M059J (cell line): ENCODE measurements around the gene ACAA1. TPM values are rescaled to one million over a fixed set of nuclear protein-coding genes. Genes with fewer than 3 reads are reported as not detected.
"Not testable (repeated sequence)": the region's sequence is repeated elsewhere in the genome, so short reads cannot be mapped to it uniquely, and the experiment has no call there.

Source experiments
- DNase-seq: peaks from one replicate; pipeline ENCODE4 v3.0.0-alpha.2; 2012; ENCODE audit warnings: low read depth
- total RNA-seq: library from RNA; depleted of rRNA; stranded (reverse); fragments of >200 nt; shearing (Covaris generic); gene quantifications from 2 replicates; pipeline ENCODE4 v1.2.3, GENCODE V29; 2014

Gene ACAA1
- total RNA-seq, 1 experiment from 2014 or later = 13.2 TPM

DNA sequence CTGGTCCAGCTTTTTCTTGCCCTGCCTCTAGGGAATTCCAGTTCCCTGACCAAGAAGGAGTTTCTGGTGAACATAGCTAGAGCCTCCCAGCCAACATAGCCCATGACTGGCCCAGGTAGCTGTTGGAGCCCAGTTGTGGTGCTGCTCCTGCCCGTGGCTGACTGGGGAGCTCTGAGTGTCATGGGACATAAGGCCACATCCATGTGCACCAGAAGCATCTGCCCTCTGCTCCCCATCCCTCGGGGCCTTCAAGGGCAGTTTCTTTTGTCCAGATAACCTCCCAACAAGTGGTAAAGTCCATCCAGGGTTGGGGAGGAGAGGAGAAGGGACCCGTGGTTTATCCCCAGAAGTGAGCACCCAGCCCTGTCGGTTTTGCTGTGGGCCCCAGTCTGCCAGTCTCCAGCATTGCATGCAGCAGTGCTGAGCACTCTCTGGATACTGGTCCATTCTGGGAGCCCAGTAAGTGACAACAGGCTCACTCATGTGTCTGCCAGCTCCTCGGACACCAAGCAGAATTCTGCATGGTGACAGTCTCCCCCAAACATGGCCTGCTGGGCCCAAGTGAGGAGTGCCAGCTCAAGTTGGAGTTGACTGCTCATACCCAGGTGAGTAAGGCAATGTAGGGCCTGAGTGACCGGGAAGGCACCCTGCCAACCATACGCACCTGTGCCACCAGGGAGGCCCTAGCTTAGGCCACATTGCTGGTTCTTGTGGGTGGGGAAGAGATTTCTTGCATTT lies 28.8 kb downstream of the ACAA1 start:
- DNase-seq = no peak

DNA sequence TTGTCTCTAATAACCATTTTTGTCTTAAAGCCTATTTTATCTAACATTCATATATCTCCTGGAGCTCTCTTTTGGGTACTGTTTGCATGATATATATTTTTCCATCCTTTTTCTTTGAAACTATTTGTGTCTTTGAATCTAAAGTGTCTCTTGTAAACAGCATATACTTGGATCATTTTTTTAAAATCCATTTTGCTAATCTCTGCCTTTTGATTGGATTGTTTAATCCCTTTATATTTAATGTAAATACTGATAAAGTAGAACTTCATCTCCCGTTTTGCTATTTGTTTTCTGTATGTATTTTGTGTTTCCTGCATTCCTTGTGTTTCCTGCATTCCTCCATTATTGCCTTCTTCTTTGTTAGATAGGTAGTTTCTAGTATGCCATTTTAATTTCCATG lies 31.4 kb downstream of the ACAA1 start:
- DNase-seq = no peak

DNA sequence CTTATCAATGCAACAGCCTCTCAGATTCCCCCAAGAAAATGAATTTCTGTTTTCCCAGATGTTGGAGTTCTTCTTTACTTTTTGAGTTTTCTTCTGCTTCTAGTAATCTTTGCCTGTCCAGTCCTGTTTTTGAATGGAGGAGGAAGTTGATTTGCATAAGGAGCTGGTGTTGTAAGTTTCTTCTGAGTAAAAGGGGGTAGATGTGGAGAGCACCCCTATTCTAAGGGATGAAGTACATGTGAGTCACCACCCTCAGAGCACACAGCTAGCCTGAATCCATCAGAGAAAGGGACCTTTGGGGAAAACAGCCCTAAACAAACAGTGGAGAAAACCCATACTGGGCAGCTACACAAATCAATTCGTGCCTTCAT lies 34.5 kb downstream of the ACAA1 start:
- DNase-seq = no peak

DNA sequence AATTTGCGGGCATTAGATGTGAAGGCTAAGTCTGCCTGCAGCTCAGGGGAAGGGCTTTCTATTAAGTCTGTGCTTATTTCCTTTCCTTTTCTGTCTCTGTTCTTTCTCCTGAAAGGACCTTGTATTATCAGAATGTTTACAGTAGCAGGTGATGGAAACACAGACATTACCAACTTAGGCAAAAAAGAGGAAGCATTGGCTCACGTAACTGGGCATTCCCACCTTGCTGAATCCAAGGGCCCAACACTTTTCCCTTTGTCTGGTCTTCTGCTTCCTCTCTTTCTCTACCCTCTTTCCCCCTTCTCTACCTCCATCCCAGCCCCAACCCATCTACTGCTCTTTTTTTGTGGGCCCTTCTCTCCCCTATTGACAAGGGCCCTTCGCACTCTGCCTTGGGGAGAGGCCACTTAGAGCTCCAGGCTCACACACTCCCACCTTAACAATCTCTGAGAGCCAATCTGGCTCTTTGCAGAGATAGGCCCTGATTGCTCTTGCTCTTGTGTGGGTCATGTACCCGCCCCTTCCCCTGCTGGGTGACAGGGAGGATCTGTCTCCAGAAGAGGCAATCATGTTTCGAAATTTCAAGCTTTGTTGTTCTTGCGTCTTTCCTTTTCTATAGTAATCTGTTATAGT lies 35.0 kb downstream of the ACAA1 start:
- DNase-seq = no peak

DNA sequence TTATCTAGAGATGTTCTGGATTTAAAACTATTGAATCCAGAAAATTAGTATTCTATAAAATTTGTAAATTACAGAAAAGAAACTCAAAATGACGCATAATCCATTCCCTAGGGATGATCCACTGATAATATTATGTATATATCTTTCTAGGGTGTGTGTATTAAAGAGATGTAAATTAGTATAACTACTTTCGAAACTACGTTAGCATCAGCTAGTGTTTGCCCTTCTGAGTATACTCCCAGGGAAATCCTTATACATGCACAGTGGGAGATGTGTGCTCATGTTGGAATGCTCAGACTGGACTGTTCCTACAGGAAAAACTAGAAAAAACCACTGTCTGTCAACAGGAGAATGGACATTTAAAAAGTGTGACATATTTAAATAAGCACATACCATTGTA lies 36.4 kb downstream of the ACAA1 start:
- no peak for DNase-seq

DNA sequence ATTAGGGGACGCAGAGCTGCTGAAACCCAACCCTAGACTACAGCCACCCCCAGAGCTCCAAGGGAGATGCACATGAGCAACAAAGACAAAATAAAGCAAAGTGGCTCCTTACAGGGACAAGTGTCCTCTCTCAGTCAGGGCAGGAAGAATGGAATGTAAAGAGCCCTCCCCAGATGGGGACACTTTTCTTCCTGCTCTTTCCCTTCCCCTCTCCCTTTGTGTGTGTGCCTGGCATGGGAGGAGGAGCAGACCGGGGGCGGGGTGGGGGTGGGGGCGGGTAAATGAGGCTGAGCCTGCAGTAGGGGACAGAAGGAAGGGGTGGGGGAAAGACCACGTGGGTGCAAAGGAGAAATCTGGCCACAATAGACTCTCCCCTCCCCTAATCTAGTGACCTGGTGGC lies 37.4 kb downstream of the ACAA1 start:
- no peak for DNase-seq

DNA sequence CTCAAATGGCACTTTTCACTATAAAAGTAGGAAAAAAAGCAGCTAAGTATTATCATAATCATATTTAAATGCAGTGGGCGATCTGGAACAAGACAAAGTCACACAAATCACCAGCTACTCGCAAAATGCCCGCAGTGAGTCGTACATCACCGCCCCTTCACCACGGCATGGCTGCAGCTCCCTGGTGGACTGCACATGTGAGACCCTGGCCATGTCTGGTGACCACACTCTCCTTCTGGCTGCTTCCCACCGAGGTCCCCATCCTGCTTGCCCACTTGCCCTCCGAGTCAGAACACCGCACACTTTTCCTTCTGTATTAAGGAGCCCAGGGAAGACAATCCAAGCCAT lies 38.6 kb downstream of the ACAA1 start:
- DNase-seq = no peak

DNA sequence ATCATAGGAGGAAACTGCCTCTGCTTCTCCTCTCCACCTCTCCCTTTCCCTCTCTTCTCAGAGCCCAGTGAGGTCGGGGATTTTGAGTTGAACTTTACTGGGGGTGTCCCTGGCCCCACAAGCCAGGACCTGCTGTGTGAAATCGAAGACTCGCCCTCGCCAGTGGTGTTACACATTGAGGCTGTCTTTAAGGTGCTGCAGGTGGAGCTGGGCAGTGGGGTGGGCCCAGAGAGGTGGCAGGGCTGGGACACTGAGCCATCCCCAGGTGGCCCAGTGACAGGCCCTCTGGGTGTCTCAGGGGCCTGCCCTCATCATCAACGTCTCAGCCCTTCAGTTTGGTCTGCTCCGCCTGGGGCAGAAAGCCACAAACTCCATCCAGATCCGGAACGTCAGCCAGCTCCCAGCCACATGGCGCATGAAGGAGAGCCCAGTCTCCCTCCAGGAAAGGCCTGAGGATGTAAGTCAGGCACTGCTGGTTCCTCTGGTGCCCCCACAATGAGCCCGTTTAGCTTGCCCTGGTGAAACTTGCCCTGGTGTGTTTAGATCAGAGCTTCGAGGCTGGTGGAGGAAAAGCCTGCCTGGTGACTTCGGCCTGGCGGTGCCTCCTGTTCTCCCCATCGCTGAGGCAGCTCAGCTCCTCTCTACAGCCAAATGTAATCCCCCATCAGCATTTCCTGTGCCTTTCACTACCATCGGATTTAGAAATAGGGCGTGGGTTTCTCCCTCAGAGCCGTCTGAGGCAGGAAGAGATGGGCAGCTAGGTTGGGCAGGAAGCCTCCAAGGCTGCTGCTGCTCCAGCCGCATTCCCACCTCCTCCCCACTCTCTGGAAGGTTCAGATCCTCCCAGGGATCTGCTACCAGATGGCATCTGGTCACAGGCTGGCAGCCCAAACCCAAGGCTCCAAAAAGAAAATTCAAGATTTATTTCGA lies 39.2 kb downstream of the ACAA1 start:
- DNase-seq = no peak

DNA sequence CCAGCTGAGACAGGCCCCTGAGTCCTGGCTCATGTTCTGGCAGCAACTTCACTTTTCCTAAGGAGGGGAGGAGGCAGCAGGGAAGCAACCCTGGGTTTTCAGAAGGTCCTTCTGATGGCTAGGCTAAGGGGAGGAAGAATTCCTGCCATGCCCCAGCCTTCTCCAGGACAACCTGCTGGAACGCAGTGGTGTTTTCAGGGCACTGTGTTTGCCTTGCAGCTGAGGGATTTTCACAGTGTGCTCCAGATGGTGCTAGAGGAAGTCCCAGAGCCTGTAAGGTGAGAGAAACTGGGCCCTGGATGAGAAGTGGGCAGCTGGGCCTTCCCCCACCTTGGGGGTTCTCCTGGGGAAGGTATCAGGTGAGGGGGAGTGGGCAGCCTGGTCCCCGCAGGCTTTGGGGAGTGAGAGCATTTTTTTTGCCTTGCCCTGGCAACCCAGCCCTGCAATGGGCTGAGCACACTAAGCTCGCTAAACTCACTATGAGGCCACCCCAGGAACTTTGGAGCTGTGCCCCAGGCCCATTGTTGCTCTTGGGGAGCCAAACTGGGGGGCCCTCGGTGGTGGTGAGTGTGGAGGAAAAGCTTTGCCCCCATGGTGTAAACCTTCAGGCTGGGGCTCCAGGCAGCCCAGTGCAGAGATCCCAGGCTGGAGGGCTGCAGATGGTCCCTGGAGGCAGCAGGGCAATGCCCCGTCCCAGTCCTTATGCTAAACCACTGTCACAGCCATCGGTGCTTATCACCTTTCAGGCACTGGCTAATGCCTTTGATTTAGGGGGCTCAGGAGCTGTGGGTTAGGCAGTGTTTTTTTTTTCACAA lies 41.1 kb downstream of the ACAA1 start:
- DNase-seq = no peak

DNA sequence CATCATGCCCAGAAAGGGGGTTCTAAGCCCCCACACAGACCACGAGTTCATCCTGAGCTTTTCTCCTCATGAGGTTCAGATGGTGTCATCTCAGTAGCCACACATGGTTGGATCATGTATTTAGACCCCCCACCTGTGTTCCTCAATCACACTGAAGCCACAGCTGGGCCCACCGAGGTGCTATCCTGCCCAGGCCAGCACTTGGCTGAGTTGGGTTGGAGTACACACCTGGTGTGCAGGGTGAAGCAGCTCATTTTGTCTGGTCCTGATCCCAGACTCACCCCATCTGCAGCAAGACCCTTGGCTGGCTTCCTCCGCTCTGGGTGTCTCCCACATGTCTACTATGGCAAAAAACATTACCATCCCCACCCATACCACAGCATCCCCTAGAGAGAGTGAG lies 41.9 kb downstream of the ACAA1 start:
- DNase-seq = no peak

DNA sequence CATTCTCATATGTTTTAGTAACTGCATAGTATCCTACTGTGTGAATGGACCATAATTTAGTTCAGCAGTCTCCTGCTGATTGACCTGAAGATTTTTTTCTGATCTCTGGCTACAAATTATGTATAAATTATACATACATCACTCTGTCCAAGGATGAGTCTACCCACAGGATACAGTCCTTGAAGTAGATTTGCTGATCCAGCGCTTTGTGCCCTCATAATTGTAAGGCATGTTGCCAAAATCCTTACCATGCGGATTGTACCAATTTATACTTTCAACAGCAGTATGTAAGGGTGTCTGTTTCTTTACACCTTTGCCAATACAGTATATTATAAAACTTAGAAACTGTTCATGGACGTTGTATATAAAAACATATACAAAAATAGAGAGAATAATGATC lies 46.5 kb downstream of the ACAA1 start:
- no peak for DNase-seq

DNA sequence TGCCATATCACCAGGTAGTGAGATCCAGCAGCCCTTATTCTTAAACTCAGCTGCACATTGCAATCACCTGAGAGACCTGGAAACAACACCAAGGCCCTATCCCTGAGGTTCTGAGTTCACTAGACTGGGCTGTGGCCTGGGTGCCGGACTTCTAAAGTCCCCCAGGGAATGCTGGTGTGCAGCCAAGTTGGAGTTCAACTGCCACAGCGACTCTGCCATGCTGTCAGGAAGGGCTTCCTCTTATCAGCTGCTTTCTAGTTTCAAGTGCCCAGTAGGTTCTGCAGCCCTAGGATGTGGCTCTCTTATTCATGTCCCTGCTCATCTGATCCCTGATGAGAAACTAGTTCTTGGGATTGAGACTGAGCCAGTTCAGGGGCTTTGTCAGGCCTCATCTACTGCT lies 47.8 kb downstream of the ACAA1 start:
- no peak for DNase-seq

DNA sequence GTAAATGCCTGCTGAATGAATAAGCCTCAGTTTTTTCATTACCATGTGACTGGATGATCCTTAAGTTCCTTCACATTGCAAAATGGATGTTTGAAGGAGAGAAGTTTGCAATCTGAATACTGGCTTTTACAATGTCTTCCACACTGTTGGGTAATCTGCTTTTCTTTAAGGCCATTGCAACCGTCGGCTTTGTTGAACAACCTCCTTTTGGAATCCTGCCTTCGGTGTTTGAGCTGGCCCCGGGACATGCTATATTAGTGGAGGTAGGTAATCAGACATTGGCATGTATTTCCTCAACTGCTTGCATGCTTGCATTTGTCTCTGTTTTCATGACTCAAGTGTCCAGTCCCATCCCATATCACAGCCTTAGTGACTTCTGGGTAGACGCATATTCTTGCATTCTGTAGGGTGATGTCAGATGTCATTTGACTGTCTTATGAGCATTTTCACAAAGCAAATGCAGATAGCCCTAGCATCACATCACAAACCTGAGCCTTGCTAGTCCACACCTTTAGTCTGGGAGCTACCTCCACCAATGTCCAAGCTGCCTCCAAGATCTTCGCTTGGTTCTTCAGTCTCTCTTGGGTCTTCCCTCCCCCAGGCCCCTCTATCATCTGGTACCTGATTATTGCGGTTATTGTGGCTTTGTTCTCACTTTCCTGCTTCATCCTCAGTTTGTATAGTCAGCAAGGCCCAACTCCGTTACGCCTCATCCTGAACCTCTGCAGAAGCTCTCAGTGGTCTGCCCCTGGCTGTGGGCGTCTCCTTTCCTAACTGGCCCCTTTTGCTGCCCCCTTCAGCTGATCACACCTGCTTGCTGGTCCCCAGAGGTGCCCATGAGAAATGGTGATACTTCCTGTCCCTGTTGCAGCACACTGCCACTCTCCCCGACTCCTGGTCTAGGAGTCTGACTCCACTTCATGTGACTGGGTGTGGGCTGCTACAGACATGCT lies 48.5 kb downstream of the ACAA1 start:
- no peak for DNase-seq

DNA sequence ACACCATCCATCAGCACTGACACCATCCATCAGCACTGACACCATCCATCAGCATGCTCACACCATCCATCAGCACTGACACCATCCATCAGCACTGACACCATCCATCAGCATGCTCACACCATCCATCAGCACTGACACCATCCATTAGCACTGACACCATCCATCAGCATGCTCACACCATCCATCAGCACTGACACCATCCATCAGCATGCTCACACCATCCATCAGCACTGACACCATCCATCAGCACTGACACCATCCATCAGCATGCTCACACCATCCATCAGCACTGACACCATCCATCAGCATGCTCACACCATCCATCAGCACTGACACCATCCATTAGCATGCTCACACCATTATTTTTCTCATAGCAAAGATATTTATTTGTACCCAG lies 49.6 kb downstream of the ACAA1 start:
- DNase-seq = not testable (repeated sequence)

DNA sequence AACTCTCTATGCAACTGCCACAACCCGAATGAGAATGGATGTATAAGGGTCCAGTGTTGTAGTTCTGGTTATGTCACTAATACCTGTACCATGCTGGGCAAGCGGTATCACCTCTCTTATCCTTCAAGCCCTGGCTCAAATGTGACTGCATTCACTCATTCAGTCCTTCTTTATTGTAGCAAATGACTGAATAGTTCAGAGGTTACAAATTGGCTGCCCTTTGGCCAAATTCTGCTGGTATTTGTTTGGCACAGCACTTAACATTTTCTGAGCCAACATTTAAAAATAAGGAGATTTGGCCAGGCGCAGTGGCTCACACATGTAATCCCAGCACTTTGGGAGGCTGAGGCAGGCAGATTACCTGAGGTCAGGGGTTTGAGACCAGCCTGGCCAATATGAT lies 50.4 kb downstream of the ACAA1 start:
- DNase-seq = no peak

DNA sequence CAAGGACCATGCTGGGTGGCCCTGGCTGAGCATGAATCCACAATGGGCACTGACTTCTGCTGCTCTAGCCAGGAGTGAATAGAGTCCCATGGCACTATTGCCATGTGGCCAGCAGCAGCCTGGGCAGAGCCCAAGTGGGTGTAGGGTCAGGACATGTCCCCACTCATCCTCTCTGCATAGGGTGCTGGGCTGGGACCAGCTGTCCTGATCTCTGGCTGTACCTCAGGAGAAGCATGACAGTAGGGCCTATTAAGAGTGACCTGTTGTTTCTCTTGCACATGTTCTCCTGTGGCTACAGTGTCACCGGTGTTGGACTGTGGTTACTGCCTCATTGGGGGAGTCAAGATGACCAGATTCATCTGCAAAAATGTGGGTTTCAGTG lies 51.0 kb downstream of the ACAA1 start:
- no peak for DNase-seq

DNA sequence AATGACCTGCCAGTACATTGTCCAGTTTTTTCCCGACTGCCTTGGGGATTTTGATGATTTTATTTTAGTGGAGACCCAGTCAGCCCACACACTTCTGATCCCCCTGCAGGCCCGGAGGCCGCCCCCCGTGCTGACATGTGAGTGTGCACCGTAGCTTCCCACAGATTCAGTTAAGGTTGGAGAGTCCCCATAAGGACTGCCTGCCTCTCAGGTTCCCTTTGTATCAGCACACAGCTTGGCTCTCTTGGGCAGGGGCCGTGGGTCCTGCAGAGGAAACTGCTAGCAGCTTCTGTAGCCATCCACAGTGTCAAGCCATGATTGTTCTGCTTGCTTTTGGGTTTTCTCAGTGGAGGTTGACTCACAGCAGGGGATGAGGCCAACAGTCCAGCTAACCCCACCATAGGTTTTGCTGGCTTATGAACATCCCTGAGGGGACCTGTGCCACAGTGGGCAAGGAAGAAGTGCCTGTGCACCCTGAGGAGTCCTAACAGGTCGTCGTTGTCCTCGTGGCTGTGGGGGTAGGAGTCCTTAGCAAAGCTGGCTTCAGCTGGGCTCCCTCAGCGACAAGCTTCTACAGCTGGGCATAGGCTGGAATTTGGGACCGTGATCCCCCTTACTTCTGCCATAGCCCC lies 51.5 kb downstream of the ACAA1 start:
- no peak for DNase-seq

DNA sequence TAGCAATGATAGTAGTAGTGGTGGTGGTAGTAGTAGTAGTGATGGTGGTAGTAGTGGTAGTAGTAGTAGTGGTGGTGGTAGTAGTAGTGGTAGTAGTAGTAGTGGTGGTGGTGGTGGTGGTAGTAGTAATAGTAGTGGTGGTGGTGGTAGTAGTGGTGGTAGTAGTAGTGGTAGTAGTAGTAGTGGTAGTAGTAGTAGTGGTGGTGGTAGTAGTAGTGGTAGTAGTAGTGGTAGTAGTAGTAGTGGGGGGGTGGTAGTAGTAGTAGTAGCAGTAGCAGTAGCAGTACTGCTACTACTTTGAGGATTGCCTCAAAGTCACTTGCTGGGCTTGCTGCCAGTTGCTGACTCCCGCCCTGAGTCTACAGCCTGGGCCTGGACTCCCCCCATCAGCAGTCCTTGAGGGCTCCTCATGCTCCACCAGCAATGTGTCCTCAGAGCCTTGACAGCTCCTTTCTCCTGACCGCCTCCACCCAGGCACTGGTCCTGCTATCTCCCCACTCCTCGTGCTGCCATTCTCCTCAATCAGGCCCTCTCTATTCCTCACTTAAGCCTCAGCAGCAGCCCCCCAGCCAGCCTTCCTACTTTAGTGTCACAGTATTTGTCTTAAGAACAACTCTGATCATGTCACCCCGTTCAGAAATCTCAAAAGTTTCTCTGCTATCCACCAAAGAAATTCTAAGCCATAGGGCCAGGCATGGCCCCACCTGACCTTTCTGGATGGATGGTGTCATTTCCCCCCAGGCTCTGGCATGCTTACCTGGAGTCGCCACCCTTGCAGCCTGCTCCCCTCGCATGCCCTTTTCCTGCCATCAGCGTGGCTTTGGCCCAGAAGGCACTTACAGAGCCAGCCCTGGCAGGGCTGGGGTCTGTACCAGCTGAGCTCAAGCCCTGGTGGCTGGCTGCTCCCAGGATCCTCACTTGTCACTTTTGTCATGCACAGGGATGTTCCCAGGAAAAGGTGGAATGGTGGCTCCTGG lies 52.3 kb downstream of the ACAA1 start:
- DNase-seq = peak; percentile 49

DNA sequence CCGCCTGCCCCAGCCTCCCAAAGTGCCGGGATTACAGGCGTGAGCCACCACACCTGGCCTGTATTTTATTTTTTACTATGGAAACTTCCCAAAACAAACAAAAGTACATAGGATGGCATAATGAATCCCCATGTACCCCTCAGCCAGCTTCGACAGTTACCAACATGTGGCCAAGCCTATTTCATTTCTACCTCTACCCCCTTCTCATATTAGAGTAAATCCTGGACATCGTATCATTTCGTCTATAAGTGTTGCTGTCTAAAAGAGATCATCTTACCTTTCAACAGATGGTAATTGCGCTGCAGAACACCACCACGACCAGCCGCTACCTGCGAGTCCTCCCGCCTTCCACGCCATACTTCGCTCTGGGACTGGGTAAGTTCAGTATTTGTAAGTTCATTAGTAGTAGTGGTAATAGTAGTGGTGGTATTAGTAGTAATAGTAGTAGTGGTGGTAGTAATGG lies 53.0 kb downstream of the ACAA1 start:
- DNase-seq = no peak
